22Rv1 (cell line): ENCODE measurements around the gene AHDC1.

Experiments used
- CTCF ChIP-seq: fragments of 450-650 bp; IDR thresholded peaks from 2 replicates; pipeline ENCODE4 v1.5.1; 2017; ENCODE audit warnings: mild to moderate bottlenecking
- ZFX ChIP-seq: fragments of 450-650 bp; IDR thresholded peaks from 2 replicates; pipeline ENCODE4 v1.6.1; 2017; ENCODE audit warnings: antibody characterized with exemption, borderline replicate concordance

GRCh38 chr1:27536767-27537166 is 67.2 kb downstream of the AHDC1 start:
- no peak for TF ChIP-seq CTCF
- no peak for TF ChIP-seq ZFX
